ENCODE measurements around the gene SLC12A5. TPM values are rescaled to one million over a fixed set of nuclear protein-coding genes. Genes with fewer than 3 reads are reported as not detected.

Gene SLC12A5
- total RNA-seq, 1 donor from 2014 or later = not detected

GRCh38 chr20:46049190-46049589 lies 20.2 kb downstream of the SLC12A5 start:
- peaks cover 3% of the 10 kb centered on the region for H3K27me3 ChIP-seq (ENCODE audit: control insufficient read depth, insufficient read depth, low read length)
- FAIRE-seq (no peak), DNase-seq (ENCODE audit: low read depth) (no peak)
- no peaks in the 10 kb centered on the region for H3K36me3 ChIP-seq (ENCODE audit: control insufficient read depth, insufficient read depth, low read length)
- no peak for TF ChIP-seq CTCF (IDR thresholded peaks at IDR 0.05; ENCODE audit: insufficient read depth, low read length, severe bottlenecking)
- no peak overlapping the region for H3K4me3 ChIP-seq (ENCODE audit: low read depth, low read length)

- Histone ChIP-seq H3K4me3 (ENCODE audit: low read depth, low read length) (no peak overlapping the region), H3K36me3 (ENCODE audit: control insufficient read depth, insufficient read depth, low read length) (no peaks in the 10 kb centered on the region), H3K27me3 (ENCODE audit: control insufficient read depth, insufficient read depth, low read length) (peaks cover 3% of the 10 kb centered on the region)
- no peak for DNase-seq (ENCODE audit: low read depth)
- no peak for TF ChIP-seq CTCF (IDR thresholded peaks at IDR 0.05; ENCODE audit: insufficient read depth, low read length, severe bottlenecking)
- FAIRE-seq = no peak
These were observed 20.8 kb downstream of the SLC12A5 start for GRCh38 chr20:46049815-46050214.

GRCh38 chr20:46050444-46050843 lies 21.4 kb downstream of the SLC12A5 start:
- DNase-seq (ENCODE audit: low read depth) (no peak), FAIRE-seq (no peak)
- Histone ChIP-seq H3K4me3 (ENCODE audit: low read depth, low read length) (no peak overlapping the region), H3K36me3 (ENCODE audit: control insufficient read depth, insufficient read depth, low read length) (no peaks in the 10 kb centered on the region), H3K27me3 (ENCODE audit: control insufficient read depth, insufficient read depth, low read length) (peaks cover 3% of the 10 kb centered on the region)
- no peak for TF ChIP-seq CTCF (IDR thresholded peaks at IDR 0.05; ENCODE audit: insufficient read depth, low read length, severe bottlenecking)

- TF ChIP-seq CTCF (IDR thresholded peaks at IDR 0.05; ENCODE audit: insufficient read depth, low read length, severe bottlenecking) = no peak
- FAIRE-seq (peak; percentile 66), DNase-seq (ENCODE audit: low read depth) (no peak)
- H3K36me3 ChIP-seq (ENCODE audit: control insufficient read depth, insufficient read depth, low read length) = no peaks in the 10 kb centered on the region
- no peak overlapping the region for H3K4me3 ChIP-seq (ENCODE audit: low read depth, low read length)
- peaks cover 5% of the 10 kb centered on the region for H3K27me3 ChIP-seq (ENCODE audit: control insufficient read depth, insufficient read depth, low read length)
These were observed 21.9 kb downstream of the SLC12A5 start for GRCh38 chr20:46050885-46051284.

GRCh38 chr20:46051556-46052308 lies 22.7 kb downstream of the SLC12A5 start:
- Histone ChIP-seq H3K4me3 (ENCODE audit: low read depth, low read length) (no peak overlapping the region), H3K27me3 (ENCODE audit: control insufficient read depth, insufficient read depth, low read length) (peaks cover 9% of the 10 kb centered on the region), H3K36me3 (ENCODE audit: control insufficient read depth, insufficient read depth, low read length) (no peaks in the 10 kb centered on the region)
- DNase-seq (ENCODE audit: low read depth) (no peak), FAIRE-seq (no peak)
- no peak for TF ChIP-seq CTCF (IDR thresholded peaks at IDR 0.05; ENCODE audit: insufficient read depth, low read length, severe bottlenecking)

GRCh38 chr20:46053416-46053815 lies 24.4 kb downstream of the SLC12A5 start:
- Histone ChIP-seq H3K4me3 (ENCODE audit: low read depth, low read length) (no peak overlapping the region), H3K36me3 (ENCODE audit: control insufficient read depth, insufficient read depth, low read length) (no peaks in the 10 kb centered on the region), H3K27me3 (ENCODE audit: control insufficient read depth, insufficient read depth, low read length) (peaks cover 18% of the 10 kb centered on the region)
- DNase-seq (ENCODE audit: low read depth) = no peak
- no peak for TF ChIP-seq CTCF (IDR thresholded peaks at IDR 0.05; ENCODE audit: insufficient read depth, low read length, severe bottlenecking)
- FAIRE-seq = no peak

All from bronchial epithelial cell (primary cell).